ENCODE measurements around the gene C18orf63.

GRCh38 chr18:74278058-74278457, 37.6 kb upstream of the C18orf63 start:
- TF ChIP-seq YY1 (IDR thresholded peaks at IDR 0.05; ENCODE audit: extremely low read depth, insufficient replicate concordance, low read depth, low read length) (no peak), POLR2A (IDR thresholded peaks at IDR 0.05; ENCODE audit: borderline replicate concordance, extremely low read depth, insufficient read depth, insufficient read length) (no peak), EGR1 (IDR thresholded peaks at IDR 0.05; ENCODE audit: low read depth) (no peak), EZH2 (IDR thresholded peaks at IDR 0.05) (no peak), ZBTB33 (IDR thresholded peaks at IDR 0.05; ENCODE audit: extremely low read depth, insufficient replicate concordance, low read length) (no peak), JUND (IDR thresholded peaks at IDR 0.05) (no peak), RAD21 (IDR thresholded peaks at IDR 0.05; ENCODE audit: low read depth) (no peak), ZNF274 (IDR thresholded peaks at IDR 0.05; ENCODE audit: low read depth, low read length) (no peak)
- TF ChIP-seq, protein P1, sequence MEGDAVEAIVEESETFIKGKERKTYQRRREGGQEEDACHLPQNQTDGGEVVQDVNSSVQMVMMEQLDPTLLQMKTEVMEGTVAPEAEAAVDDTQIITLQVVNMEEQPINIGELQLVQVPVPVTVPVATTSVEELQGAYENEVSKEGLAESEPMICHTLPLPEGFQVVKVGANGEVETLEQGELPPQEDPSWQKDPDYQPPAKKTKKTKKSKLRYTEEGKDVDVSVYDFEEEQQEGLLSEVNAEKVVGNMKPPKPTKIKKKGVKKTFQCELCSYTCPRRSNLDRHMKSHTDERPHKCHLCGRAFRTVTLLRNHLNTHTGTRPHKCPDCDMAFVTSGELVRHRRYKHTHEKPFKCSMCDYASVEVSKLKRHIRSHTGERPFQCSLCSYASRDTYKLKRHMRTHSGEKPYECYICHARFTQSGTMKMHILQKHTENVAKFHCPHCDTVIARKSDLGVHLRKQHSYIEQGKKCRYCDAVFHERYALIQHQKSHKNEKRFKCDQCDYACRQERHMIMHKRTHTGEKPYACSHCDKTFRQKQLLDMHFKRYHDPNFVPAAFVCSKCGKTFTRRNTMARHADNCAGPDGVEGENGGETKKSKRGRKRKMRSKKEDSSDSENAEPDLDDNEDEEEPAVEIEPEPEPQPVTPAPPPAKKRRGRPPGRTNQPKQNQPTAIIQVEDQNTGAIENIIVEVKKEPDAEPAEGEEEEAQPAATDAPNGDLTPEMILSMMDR (IDR thresholded peaks at IDR 0.05 in 2 of 3, conservative IDR thresholded peaks at IDR 0.05 in 1 of 3; ENCODE audit: borderline replicate concordance in 1 of 3, insufficient read depth in 1 of 3, low read depth in 2 of 3, low read length in 2 of 3), result no peak

Data from HCT116 (cell line).